IMR-90 (cell line): ENCODE data around the gene SDCCAG8. TPM values are rescaled to one million over a fixed set of nuclear protein-coding genes. Genes with fewer than 3 reads are reported as not detected.

Experiments used
- ATAC-seq: fragments of 200-7000 bp; cut with Tn5 transposase; 2 replicates; pipeline ENCODE4 v1.9.1; 2020; ENCODE audit warnings: low read depth, mild to moderate bottlenecking, moderate library complexity
- BruUV-seq: library from RNA; stranded (reverse); fragments of 400-500 nt; replicated peaks from 2 replicates; lab custom pipeline; 2021; lab: Mats Ljungman, UMichigan
- CTCF ChIA-PET: fragments of 300-600 bp; formaldehyde crosslinking; extraction: SDS; loops from one replicate; lab custom pipeline; 2021; ENCODE audit warnings: antibody characterized with exemption; lab: Yijun Ruan, JAX
- POLR2A ChIA-PET: fragments of 300-600 bp; sonication (Branson Sonifier 250); formaldehyde crosslinking; loops from one replicate; lab custom pipeline; 2022; ENCODE audit warnings: antibody characterized with exemption; ENCODE audit not compliant: unreplicated experiment; lab: Charles Lee
- DNase-seq: peaks from one replicate; pipeline ENCODE4 v3.0.0; 2013
- H2AFZ ChIP-seq: replicated peaks from 2 replicates; pipeline ENCODE3; 2013; ENCODE audit warnings: low read length, mild to moderate bottlenecking; ENCODE audit not compliant: poor library complexity
- H2AK5ac ChIP-seq: 2 replicates; pipeline ENCODE4 v1.6.1; 2013; ENCODE audit warnings: low read depth, low read length, inconsistent platforms
- H2AK9ac ChIP-seq: replicated peaks from 2 replicates; pipeline ENCODE3; 2013; ENCODE audit warnings: mild to moderate bottlenecking, low read depth, low read length, moderate library complexity; ENCODE audit not compliant: poor library complexity
- H2BK120ac ChIP-seq: 2 replicates; pipeline ENCODE4 v1.6.1; 2013; ENCODE audit warnings: low read depth, low read length, inconsistent platforms
- H2BK15ac ChIP-seq: 3 replicates; pipeline ENCODE4 v1.6.1; 2013; ENCODE audit warnings: low read depth, low read length, inconsistent platforms
- H2BK20ac ChIP-seq: 2 replicates; pipeline ENCODE4 v1.6.1; 2013; ENCODE audit warnings: low read depth, mild to moderate bottlenecking, inconsistent platforms, low read length, moderate library complexity
- H2BK5ac ChIP-seq: 2 replicates; pipeline ENCODE4 v1.6.1; 2013; ENCODE audit warnings: mild to moderate bottlenecking, low read depth, low read length, inconsistent platforms; ENCODE audit not compliant: poor library complexity, severe bottlenecking
- H3K14ac ChIP-seq: replicated peaks from 2 replicates; pipeline ENCODE4 v1.6.1; 2013; ENCODE audit warnings: low read depth, low read length, inconsistent platforms
- H3K18ac ChIP-seq: 2 replicates; pipeline ENCODE4 v1.6.1; 2013; ENCODE audit warnings: low read depth, low read length, control low read depth
- H3K23ac ChIP-seq: 2 replicates; pipeline ENCODE4 v1.6.1; 2013; ENCODE audit warnings: low read depth, low read length, inconsistent platforms
- H3K27ac ChIP-seq: 2 replicates; pipeline ENCODE4 v1.5.1; 2013; ENCODE audit warnings: mild to moderate bottlenecking, control low read depth, low read length; ENCODE audit not compliant: insufficient read depth
- H3K27me3 ChIP-seq: 2 replicates; pipeline ENCODE4 v1.6.1; 2013; ENCODE audit warnings: low read length; ENCODE audit not compliant: control insufficient read depth, insufficient read depth
- H3K36me3 ChIP-seq: 2 replicates; pipeline ENCODE4 v1.6.1; 2013; ENCODE audit warnings: low read length, mixed read lengths; ENCODE audit not compliant: control insufficient read depth, insufficient read depth
- H3K4ac ChIP-seq: 2 replicates; pipeline ENCODE4 v1.6.1; 2013; ENCODE audit warnings: low read depth, low read length, inconsistent platforms
- H3K4me1 ChIP-seq: 2 replicates; pipeline ENCODE4 v1.6.1; 2013; ENCODE audit warnings: low read length, mixed read lengths; ENCODE audit not compliant: control insufficient read depth, insufficient read depth
- H3K4me2 ChIP-seq: 2 replicates; pipeline ENCODE4 v1.6.1; 2013; ENCODE audit warnings: low read depth, mild to moderate bottlenecking, control low read depth, low read length, moderate library complexity
- H3K4me3 ChIP-seq: 2 replicates; pipeline ENCODE4 v1.5.1; 2013; ENCODE audit warnings: low read depth, mild to moderate bottlenecking, control low read depth, low read length, moderate library complexity; ENCODE audit not compliant: insufficient read depth
- H3K56ac ChIP-seq: 2 replicates; pipeline ENCODE4 v1.6.1; 2013; ENCODE audit warnings: low read length, inconsistent platforms; ENCODE audit not compliant: insufficient read depth; ENCODE audit errors: extremely low read depth
- H3K79me1 ChIP-seq, 2 experiments: 2 replicates each; pipeline ENCODE4 v1.6.1; 2013; ENCODE audit warnings: low read length in 2 of 2, inconsistent platforms in 1 of 2, low read depth in 1 of 2
- H3K9ac ChIP-seq: 2 replicates; pipeline ENCODE4 v1.6.1; 2013; ENCODE audit warnings: low read depth, low read length, control low read depth
- H3K9me1 ChIP-seq: 2 replicates; pipeline ENCODE4 v1.6.1; 2013; ENCODE audit warnings: low read length, inconsistent platforms; ENCODE audit not compliant: insufficient read depth
- H3K9me3 ChIP-seq: 2 replicates; pipeline ENCODE4 v1.6.1; 2013; ENCODE audit warnings: low read length; ENCODE audit not compliant: control insufficient read depth, insufficient read depth
- H4K20me1 ChIP-seq: 2 replicates; pipeline ENCODE4 v1.6.1; 2013; ENCODE audit warnings: low read length, inconsistent platforms; ENCODE audit not compliant: insufficient read depth
- H4K5ac ChIP-seq: 2 replicates; pipeline ENCODE4 v1.6.1; 2013; ENCODE audit warnings: mild to moderate bottlenecking, low read depth, low read length, control low read depth
- H4K8ac ChIP-seq, 2 experiments: 2 replicates each; pipeline ENCODE4 v1.6.1; 2013; ENCODE audit warnings: low read depth in 2 of 2, low read length in 2 of 2, control low read depth in 1 of 2, inconsistent platforms in 1 of 2
- H4K91ac ChIP-seq: 2 replicates; pipeline ENCODE4 v1.6.1; 2013; ENCODE audit warnings: low read depth, low read length, inconsistent platforms; ENCODE audit not compliant: insufficient read depth
- BHLHE40 ChIP-seq: fragments of 150-350 bp; IDR thresholded peaks from 2 replicates; pipeline ENCODE4 v1.6.1; 2016; ENCODE audit warnings: mild to moderate bottlenecking, low read depth, low read length
- CEBPB ChIP-seq: IDR thresholded peaks from 2 replicates; pipeline ENCODE4 v1.6.1; 2012; ENCODE audit warnings: low read depth, low read length, improper control_type of control experiment
- CHD1 ChIP-seq: IDR thresholded peaks from 2 replicates; pipeline ENCODE4 v1.6.1; 2012; ENCODE audit warnings: low read depth, low read length, improper control_type of control experiment
- FOS ChIP-seq: fragments of 150-350 bp; IDR thresholded peaks from 2 replicates; pipeline ENCODE4 v1.6.1; 2016; ENCODE audit warnings: low read depth, low read length
- MAFK ChIP-seq: IDR thresholded peaks from 2 replicates; pipeline ENCODE4 v1.6.1; 2012; ENCODE audit warnings: low read depth, low read length, improper control_type of control experiment
- MAZ ChIP-seq: IDR thresholded peaks from 2 replicates; pipeline ENCODE4 v1.6.1; 2012; ENCODE audit warnings: low read depth, mild to moderate bottlenecking, low read length, improper control_type of control experiment, moderate library complexity, borderline replicate concordance
- MXI1 ChIP-seq: IDR thresholded peaks from 2 replicates; pipeline ENCODE4 v1.6.1; 2012; ENCODE audit warnings: low read depth, mild to moderate bottlenecking, low read length, moderate library complexity, borderline replicate concordance
- POLR2A ChIP-seq: IDR thresholded peaks from 2 replicates; pipeline ENCODE4 v1.6.1; 2012; ENCODE audit warnings: mild to moderate bottlenecking, low read depth, low read length
- RAD21 ChIP-seq: IDR thresholded peaks from 2 replicates; pipeline ENCODE4 v1.6.1; 2012; ENCODE audit warnings: low read length, improper control_type of control experiment
- RCOR1 ChIP-seq: IDR thresholded peaks from 2 replicates; pipeline ENCODE4 v1.6.1; 2012; ENCODE audit warnings: mild to moderate bottlenecking, low read length, improper control_type of control experiment; ENCODE audit not compliant: insufficient replicate concordance
- RFX5 ChIP-seq: IDR thresholded peaks from 2 replicates; pipeline ENCODE4 v1.8.0; 2012; ENCODE audit warnings: low read depth, mild to moderate bottlenecking, low read length, moderate library complexity
- SMC3 ChIP-seq: fragments of 150-350 bp; IDR thresholded peaks from 2 replicates; pipeline ENCODE4 v1.6.1; 2016; ENCODE audit warnings: low read depth, mild to moderate bottlenecking, antibody characterized with exemption, low read length, moderate library complexity
- WGBS, 2 experiments: methylation state at CpG; one replicate each; pipeline versions ENCODE4 v1.1.5 to v1.1.7; 2013; ENCODE audit warnings: missing lambda C conversion rate in 2 of 2; ENCODE audit not compliant: insufficient read length in 1 of 2; ENCODE audit errors: extremely low coverage in 2 of 2; 5-methylcytosine and 5-hydroxymethylcytosine counted together
- dilution Hi-C: fragments of 300-500 bp; cut with HindIII; formaldehyde crosslinking; loops from one replicate; pipeline ENCODE4 v1.14.3; 2018; ENCODE audit warnings: low sequenced_read_pairs; ENCODE audit not compliant: unreplicated experiment
- in situ Hi-C: fragments of 300-500 bp; cut with MboI; formaldehyde crosslinking; loops from 3 replicates; pipeline ENCODE4 v1.14.3; 2019; ENCODE audit warnings: low sequenced_read_pairs, inconsistent platforms, mixed read lengths
- intact Hi-C: fragments of 100-400 bp; cut with micrococcal nuclease; formaldehyde crosslinking; loops from 2 replicates; pipeline ENCODE4 v1.10.0; 2022
- polyA plus RNA-seq, 3 experiments: library from polyadenylated mRNA; depleted of rRNA; stranded (reverse); fragments of >200 nt; gene quantifications; 2 replicates each; pipeline ENCODE4 v1.2.3, GENCODE V29; 2012; ENCODE audit warnings: low replicate concordance in 1 of 3
- total RNA-seq: library from RNA; depleted of rRNA; stranded (reverse); fragments of >200 nt; gene quantifications from 2 replicates; pipeline ENCODE4 v1.2.3, GENCODE V29; 2012
- TF ChIP-seq, protein P1 (sequence below): fragments of 150-350 bp; IDR thresholded peaks from 2 replicates; pipeline ENCODE4 v1.6.1; 2016; ENCODE audit warnings: low read depth, mild to moderate bottlenecking, low read length, moderate library complexity, borderline replicate concordance
- TF ChIP-seq, protein P2 (sequence below): fragments of 150-350 bp; IDR thresholded peaks from 2 replicates; pipeline ENCODE4 v1.6.1; 2017; ENCODE audit warnings: mild to moderate bottlenecking, antibody characterized with exemption, low read length, low read depth

Gene SDCCAG8
- total and polyA plus RNA-seq, 2 of the 4 experiments (the other 2 are of a cell fraction) = 25.2 to 46.8 TPM

DNA sequence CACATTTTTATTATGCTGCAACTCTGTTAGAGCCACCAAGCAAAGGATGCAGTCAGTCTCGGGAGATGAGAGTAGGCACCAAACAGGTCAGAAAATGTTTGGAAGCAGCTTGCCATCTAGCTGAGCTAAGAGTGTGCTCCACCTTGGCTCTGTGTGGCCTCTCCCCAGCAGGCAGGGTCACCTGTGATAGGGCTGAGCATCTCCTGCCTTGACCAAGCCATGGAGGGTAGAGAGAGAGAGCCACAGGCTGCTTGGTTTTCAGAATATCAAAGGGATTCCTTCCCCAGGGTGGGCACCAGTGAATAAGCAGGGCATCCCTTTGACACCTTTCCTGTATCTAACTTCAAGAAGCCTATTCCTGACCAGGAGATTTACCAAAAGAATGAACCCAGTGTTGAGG, 135.5 kb downstream of the SDCCAG8 start:
- Histone ChIP-seq H2AK9ac (no peak overlapping the region), H4K5ac (no peak overlapping the region), H2BK20ac (no peak overlapping the region), H3K14ac (no peak overlapping the region), H3K56ac (no peak overlapping the region), H3K18ac (no peak overlapping the region), H3K4me2 (no peak overlapping the region), H4K91ac (no peak overlapping the region), H4K8ac (no peak overlapping the region), H3K9me1 (no peaks in the 10 kb centered on the region), H3K36me3 (peaks cover 4% of the 10 kb centered on the region), H3K4me3 (no peak overlapping the region), H2BK15ac (no peak overlapping the region), H4K20me1 (no peaks in the 10 kb centered on the region), H3K9me3 (no peaks in the 10 kb centered on the region), H3K4me1 (no peaks in the 10 kb centered on the region), H3K23ac (no peak overlapping the region), H3K27me3 (no peaks in the 10 kb centered on the region), H3K4ac (no peak overlapping the region), H2AFZ (no peak overlapping the region), H3K27ac (no peak overlapping the region), H2AK5ac (no peak overlapping the region), H3K79me1 (no peaks in the 10 kb centered on the region; a peak in 1 of 4 replicates), H3K9ac (no peak overlapping the region), H2BK120ac (no peak overlapping the region), H2BK5ac (no peak overlapping the region)
- TF ChIP-seq RFX5 (no peak), CEBPB (no peak), SMC3 (no peak), MXI1 (no peak), RAD21 (no peak), MAFK (no peak), POLR2A (no peak), MAZ (no peak), FOS (no peak), BHLHE40 (no peak), CHD1 (no peak), RCOR1 (no peak)
- TF ChIP-seq, protein P1, sequence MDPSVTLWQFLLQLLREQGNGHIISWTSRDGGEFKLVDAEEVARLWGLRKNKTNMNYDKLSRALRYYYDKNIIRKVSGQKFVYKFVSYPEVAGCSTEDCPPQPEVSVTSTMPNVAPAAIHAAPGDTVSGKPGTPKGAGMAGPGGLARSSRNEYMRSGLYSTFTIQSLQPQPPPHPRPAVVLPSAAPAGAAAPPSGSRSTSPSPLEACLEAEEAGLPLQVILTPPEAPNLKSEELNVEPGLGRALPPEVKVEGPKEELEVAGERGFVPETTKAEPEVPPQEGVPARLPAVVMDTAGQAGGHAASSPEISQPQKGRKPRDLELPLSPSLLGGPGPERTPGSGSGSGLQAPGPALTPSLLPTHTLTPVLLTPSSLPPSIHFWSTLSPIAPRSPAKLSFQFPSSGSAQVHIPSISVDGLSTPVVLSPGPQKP = no peak
- TF ChIP-seq, protein P2, sequence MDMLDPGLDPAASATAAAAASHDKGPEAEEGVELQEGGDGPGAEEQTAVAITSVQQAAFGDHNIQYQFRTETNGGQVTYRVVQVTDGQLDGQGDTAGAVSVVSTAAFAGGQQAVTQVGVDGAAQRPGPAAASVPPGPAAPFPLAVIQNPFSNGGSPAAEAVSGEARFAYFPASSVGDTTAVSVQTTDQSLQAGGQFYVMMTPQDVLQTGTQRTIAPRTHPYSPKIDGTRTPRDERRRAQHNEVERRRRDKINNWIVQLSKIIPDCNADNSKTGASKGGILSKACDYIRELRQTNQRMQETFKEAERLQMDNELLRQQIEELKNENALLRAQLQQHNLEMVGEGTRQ = no peak
- DNase-seq = no peak
- CTCF ChIA-PET = no interaction called here
- WGBS, 2 experiments = 80% methylated on average over 1 of the region's 1 CpG; no CpG with 5 or more reads in 1 of the 2 experiments
- POLR2A ChIA-PET = no interaction called here
- intact Hi-C loops (no loop called here), in situ Hi-C loops (no loop called here), dilution Hi-C loops (no loop called here)
- ATAC-seq = no peak
- BruUV-seq = no TSS peak
